A549 (cell line): ENCODE data around the gene TNRC6A. TPM values are rescaled to one million over a fixed set of nuclear protein-coding genes. Genes with fewer than 3 reads are reported as not detected.

Experiments used
- ATAC-seq, 2 experiments: fragments of 200-7000 bp in 1 of 2; fragments of >200 bp in 1 of 2; cut with Nextera tagmentation in 1 of 2; cut with Tn5 transposase in 1 of 2; 3 replicates each; pipeline versions ENCODE4 v1.8.0 to v1.9.1; 2018 to 2020; ENCODE audit warnings: mild to moderate bottlenecking in 1 of 2, moderate library complexity in 1 of 2
- CTCF ChIA-PET: fragments of 300-600 bp; sonication (Branson Sonifier 250); formaldehyde crosslinking; extraction: SDS; loops from one replicate; lab custom pipeline; 2021; ENCODE audit warnings: antibody characterized with exemption, inconsistent platforms; lab: Yijun Ruan, JAX
- POLR2A ChIA-PET: fragments of 350-600 bp; formaldehyde crosslinking; extraction: SDS; loops from one replicate; lab custom pipeline; 2021; ENCODE audit warnings: antibody characterized with exemption, inconsistent platforms; lab: Yijun Ruan, JAX
- DNase-seq, 2 experiments: peaks; one replicate each; pipeline versions ENCODE4 v3.0.0 to v3.0.0-alpha.2; 2011 to 2016; ENCODE audit warnings: low read depth in 1 of 2, low spot score in 1 of 2
- FAIRE-seq: peaks from 2 replicates; lab custom pipeline; 2011; peaks lifted over from hg19 to GRCh38; lab: Jason Lieb, UNC
- H3K27ac ChIP-seq, 2 experiments: fragments of >200 bp; sonication (Bioruptor Twin); formaldehyde crosslinking; 3 replicates each; pipeline ENCODE4 v1.5.1; 2016 to 2017
- H3K4me1 ChIP-seq: fragments of >200 bp; sonication (Bioruptor Twin); formaldehyde crosslinking; 3 replicates; pipeline ENCODE4 v1.6.1; 2016
- H3K4me2 ChIP-seq: fragments of >200 bp; sonication (Bioruptor Twin); formaldehyde crosslinking; 3 replicates; pipeline ENCODE4 v1.6.1; 2016
- H3K4me3 ChIP-seq: fragments of >200 bp; sonication (Bioruptor Twin); formaldehyde crosslinking; 3 replicates; pipeline ENCODE4 v1.5.1; 2016
- H3K9me3 ChIP-seq: fragments of >200 bp; sonication (Bioruptor Twin); formaldehyde crosslinking; 3 replicates; pipeline ENCODE4 v1.6.1; 2016
- E2F6 ChIP-seq: IDR thresholded peaks from 2 replicates; pipeline ENCODE4 v1.6.1; 2012; ENCODE audit warnings: low read depth, borderline replicate concordance
- EHMT2 ChIP-seq: fragments of 200-600 bp; sonication (generic); IDR thresholded peaks from 2 replicates; pipeline ENCODE4 v1.6.1; 2016; ENCODE audit warnings: antibody characterized with exemption, low read depth, mild to moderate bottlenecking, moderate library complexity
- ESRRA ChIP-seq: fragments of 150-350 bp; IDR thresholded peaks from 2 replicates; pipeline ENCODE4 v1.6.1; 2014; ENCODE audit warnings: mild to moderate bottlenecking, low read length, borderline replicate concordance
- FOXS1 ChIP-seq: fragments of 250-450 bp; sonication (Bioruptor Pico); IDR thresholded peaks from 2 replicates; pipeline ENCODE4 v1.5.0; 2020; ENCODE audit warnings: mild to moderate bottlenecking, moderate library complexity
- HMGXB4 ChIP-seq: fragments of 250-450 bp; sonication (Bioruptor Pico); IDR thresholded peaks from 2 replicates; pipeline ENCODE4 v1.5.0; 2021; ENCODE audit warnings: mild to moderate bottlenecking, moderate library complexity, borderline replicate concordance
- HOXB13 ChIP-seq: fragments of 250-450 bp; sonication (Bioruptor Pico); IDR thresholded peaks from 2 replicates; pipeline ENCODE4 v1.5.0; 2020; ENCODE audit warnings: low read depth, mild to moderate bottlenecking, moderate library complexity
- MAFK ChIP-seq: fragments of 450-650 bp; IDR thresholded peaks from 2 replicates; pipeline ENCODE4 v1.6.1; 2014; ENCODE audit not compliant: partially characterized antibody
- MYC ChIP-seq: IDR thresholded peaks from 2 replicates; pipeline ENCODE4 v1.6.1; 2012; ENCODE audit warnings: mild to moderate bottlenecking, inconsistent platforms, low read length, improper control_type of control experiment, borderline replicate concordance
- RFX5 ChIP-seq: fragments of 450-650 bp; IDR thresholded peaks from 2 replicates; pipeline ENCODE4 v1.7.1; 2014; ENCODE audit warnings: antibody characterized with exemption, mild to moderate bottlenecking, moderate library complexity
- ZC3H11A ChIP-seq: fragments of 450-650 bp; IDR thresholded peaks from 2 replicates; pipeline ENCODE4 v1.6.1; 2014; ENCODE audit warnings: antibody characterized with exemption, mild to moderate bottlenecking
- ZSCAN20 ChIP-seq: fragments of 250-450 bp; sonication (Bioruptor Pico); IDR thresholded peaks from 2 replicates; pipeline ENCODE4 v1.8.0; 2022; ENCODE audit warnings: mild to moderate bottlenecking, moderate library complexity
- WGBS: methylation state at CpG from one replicate; pipeline ENCODE4 v1.1.6; 2017; ENCODE audit errors: missing lambda C conversion rate; 5-methylcytosine and 5-hydroxymethylcytosine counted together
- polyA plus RNA-seq, 4 experiments: library from polyadenylated mRNA; depleted of rRNA in 3 of 4; stranded (reverse); fragments of >200 nt; fragmentation: RNase III in 1 of 4; extraction: RNeasy Plus Mini Kit Qiagen cat#74134 plus additional on column Dnase treatment in 1 of 4; gene quantifications; 2 replicates in 3 of 4; 3 replicates in 1 of 4; pipeline ENCODE4 v1.2.3, GENCODE V29; 2011 to 2017

TNRC6A gene
- polyA plus RNA-seq, 2 of the 4 experiments (the other 2 are of a cell fraction) = 26.7 to 51.6 TPM

GRCh38 chr16:24875466-24875865, 146.0 kb downstream of the TNRC6A start:
- no peak for DNase-seq
- CTCF ChIA-PET = interaction anchor here (1.4 to 1.6 kb wide), 2 partner anchors 41 to 371 kb away, joined by 3 to 5 read pairs; no protein-coding TSS in a partner anchor
- no peak for TF ChIP-seq RFX5
- no peak for TF ChIP-seq ZC3H11A
- no peak for TF ChIP-seq MYC
- TF ChIP-seq HMGXB4 (CRISPR knock-in tag) = no peak
- TF ChIP-seq ZSCAN20 (CRISPR knock-in tag) = no peak
- no peak for TF ChIP-seq MAFK
- TF ChIP-seq FOXS1 (CRISPR knock-in tag) = no peak
- no peak for TF ChIP-seq E2F6
- TF ChIP-seq EHMT2 = no peak
- TF ChIP-seq HOXB13 = no peak
- TF ChIP-seq ESRRA = no peak
- Histone ChIP-seq H3K27ac (no peak overlapping the region), H3K4me3 (no peak overlapping the region), H3K4me1 (no peaks in the 10 kb centered on the region), H3K9me3 (no peaks in the 10 kb centered on the region), H3K4me2 (no peak overlapping the region)
- WGBS = 86% methylated on average over 10 of the region's 10 CpGs
- POLR2A ChIA-PET = no interaction called here
- no peak for FAIRE-seq
- no peak for ATAC-seq

Other genes starting within 250 kb of the TNRC6A start
- gene RBBP6, start 190.1 kb upstream of the TNRC6A start, polyA plus RNA-seq (2011; rRNA removed) = 49.3 and 52.7 TPM in 2 replicates
- 24.7 to 28.7 TPM (median 25.0 TPM) in 3 replicates for gene RBBP6, start 190.1 kb upstream of the TNRC6A start, polyA plus RNA-seq (2017; fragmentation: RNase III; extraction: RNeasy Plus Mini Kit Qiagen cat#74134 plus additional on column Dnase treatment)
- gene SLC5A11, start 116.3 kb downstream of the TNRC6A start, polyA plus RNA-seq (2011; rRNA removed) = 0.43 and 1.3 TPM in 2 replicates
- 0.30 to 0.40 TPM (median 0.38 TPM) in 3 replicates for gene SLC5A11, start 116.3 kb downstream of the TNRC6A start, polyA plus RNA-seq (2017; fragmentation: RNase III; extraction: RNeasy Plus Mini Kit Qiagen cat#74134 plus additional on column Dnase treatment)